Vagina (tissue), 2 donors: ENCODE measurements around the gene RAPGEFL1.

Source experiments
- POLR2AphosphoS5 ChIP-seq, 2 donors: sonication (generic); formaldehyde crosslinking; IDR thresholded peaks; one replicate each; pipeline ENCODE4 v1.9.0; 2017; ENCODE audit warnings: antibody characterized with exemption in 2 of 2, mild to moderate bottlenecking in 2 of 2, low read depth in 1 of 2; ENCODE audit not compliant: insufficient read depth in 1 of 2
- TF ChIP-seq, protein P1 (sequence below), 3 experiments: fragments of 450-650 bp in 2 of 3; fragments of 200-600 bp in 1 of 3; sonication (generic) in 1 of 3; IDR thresholded peaks; one replicate each; pipeline ENCODE4 v1.5.1; 2017 to 2019; ENCODE audit warnings: antibody characterized with exemption in 3 of 3, mild to moderate bottlenecking in 2 of 3, moderate library complexity in 2 of 3

DNA sequence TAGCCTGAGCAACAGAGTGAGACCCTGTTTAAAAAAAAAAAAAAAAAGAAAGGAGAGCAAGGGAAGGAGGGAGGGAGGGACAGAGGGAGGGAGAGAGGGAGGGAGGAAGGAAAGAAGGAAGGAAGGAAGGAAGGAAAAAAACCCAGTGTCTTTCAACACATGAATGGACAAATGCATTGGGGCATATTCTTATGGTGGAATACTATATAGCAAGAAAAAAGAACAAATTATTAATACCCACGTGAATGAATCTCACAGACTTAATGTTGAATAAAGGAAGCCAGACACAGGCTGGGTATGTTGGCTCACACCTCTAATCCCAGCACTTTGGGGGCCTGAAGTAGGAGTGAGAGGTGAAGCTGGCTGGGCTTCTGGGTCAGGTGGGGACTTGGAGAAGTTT lies 20.3 kb downstream of the RAPGEFL1 start:
- TF ChIP-seq, protein P1, sequence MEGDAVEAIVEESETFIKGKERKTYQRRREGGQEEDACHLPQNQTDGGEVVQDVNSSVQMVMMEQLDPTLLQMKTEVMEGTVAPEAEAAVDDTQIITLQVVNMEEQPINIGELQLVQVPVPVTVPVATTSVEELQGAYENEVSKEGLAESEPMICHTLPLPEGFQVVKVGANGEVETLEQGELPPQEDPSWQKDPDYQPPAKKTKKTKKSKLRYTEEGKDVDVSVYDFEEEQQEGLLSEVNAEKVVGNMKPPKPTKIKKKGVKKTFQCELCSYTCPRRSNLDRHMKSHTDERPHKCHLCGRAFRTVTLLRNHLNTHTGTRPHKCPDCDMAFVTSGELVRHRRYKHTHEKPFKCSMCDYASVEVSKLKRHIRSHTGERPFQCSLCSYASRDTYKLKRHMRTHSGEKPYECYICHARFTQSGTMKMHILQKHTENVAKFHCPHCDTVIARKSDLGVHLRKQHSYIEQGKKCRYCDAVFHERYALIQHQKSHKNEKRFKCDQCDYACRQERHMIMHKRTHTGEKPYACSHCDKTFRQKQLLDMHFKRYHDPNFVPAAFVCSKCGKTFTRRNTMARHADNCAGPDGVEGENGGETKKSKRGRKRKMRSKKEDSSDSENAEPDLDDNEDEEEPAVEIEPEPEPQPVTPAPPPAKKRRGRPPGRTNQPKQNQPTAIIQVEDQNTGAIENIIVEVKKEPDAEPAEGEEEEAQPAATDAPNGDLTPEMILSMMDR (IDR thresholded peaks at IDR 0.05): no peak
- TF ChIP-seq POLR2AphosphoS5 (IDR thresholded peaks at IDR 0.05; ENCODE audit: insufficient read depth in 1 of 2, low read depth in 1 of 2): no peak
